GM19025 (cell line): Measurements from ENCODE around the gene PCDH9.

Experiments used
- ATAC-seq: cut with Tn5 transposase; IDR thresholded peaks from one replicate; pipeline ENCODE4 v1.9.1; 2021; ENCODE audit warnings: mild to moderate bottlenecking, low read depth, moderate library complexity; ENCODE audit not compliant: unreplicated experiment

PCDH9 gene

DNA sequence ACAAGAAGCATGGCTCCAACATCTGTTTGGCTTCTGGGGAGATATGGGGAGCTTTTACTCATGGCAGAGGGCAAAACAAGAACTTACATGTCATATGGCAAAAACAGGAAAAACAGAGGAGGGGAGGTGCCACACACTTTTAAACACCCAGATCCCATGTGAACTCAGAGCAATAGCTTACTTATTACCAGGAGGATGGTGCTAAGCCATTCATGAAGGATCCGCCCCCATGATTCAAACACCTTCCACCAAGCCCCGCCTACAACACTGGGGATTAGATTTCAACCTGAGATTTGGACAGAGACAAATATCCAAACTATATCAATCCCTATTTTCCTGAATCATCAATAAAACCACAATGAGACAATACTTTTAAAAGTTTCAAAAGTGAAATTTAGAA lies 712.1 kb downstream of the PCDH9 start:
- ATAC-seq: no peak

DNA sequence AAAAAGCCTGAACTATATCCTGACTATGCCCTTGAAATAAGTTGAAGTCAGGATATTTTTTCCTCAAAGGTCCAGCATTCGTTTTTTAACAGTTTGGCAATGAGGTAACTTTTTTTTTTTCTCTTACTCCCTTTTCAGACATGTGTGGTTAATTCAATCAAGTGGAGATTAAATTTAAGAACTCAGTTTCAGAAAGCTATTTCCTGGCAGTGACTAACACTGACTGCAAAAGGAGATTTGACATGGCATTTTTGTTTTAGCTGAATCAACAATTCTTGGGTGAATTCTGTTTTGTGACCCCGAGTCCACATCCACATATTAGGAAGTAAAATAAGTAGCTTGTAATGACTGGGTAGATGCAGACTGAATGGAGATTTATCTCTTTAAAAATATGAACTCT lies 716.4 kb downstream of the PCDH9 start:
- ATAC-seq: no peak

DNA sequence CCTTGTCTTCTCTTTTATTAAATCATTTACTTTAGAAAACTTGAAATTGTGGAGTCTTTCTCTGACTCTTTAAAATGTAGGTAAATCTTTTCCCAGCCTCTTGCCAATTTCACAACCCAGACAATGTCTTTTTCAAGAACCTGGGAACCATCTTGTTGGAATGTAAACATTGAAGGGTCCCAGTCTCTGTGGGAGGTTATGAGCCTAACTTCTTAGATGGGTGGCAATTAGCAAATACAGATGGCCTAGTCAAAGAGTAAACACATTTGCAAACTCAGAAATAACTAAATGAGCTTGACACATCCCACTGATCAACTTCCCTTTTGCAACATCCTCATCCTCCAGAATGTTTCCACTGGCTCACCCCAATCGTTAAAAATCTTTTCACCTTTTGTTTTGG lies 721.0 kb downstream of the PCDH9 start:
- ATAC-seq: no peak

DNA sequence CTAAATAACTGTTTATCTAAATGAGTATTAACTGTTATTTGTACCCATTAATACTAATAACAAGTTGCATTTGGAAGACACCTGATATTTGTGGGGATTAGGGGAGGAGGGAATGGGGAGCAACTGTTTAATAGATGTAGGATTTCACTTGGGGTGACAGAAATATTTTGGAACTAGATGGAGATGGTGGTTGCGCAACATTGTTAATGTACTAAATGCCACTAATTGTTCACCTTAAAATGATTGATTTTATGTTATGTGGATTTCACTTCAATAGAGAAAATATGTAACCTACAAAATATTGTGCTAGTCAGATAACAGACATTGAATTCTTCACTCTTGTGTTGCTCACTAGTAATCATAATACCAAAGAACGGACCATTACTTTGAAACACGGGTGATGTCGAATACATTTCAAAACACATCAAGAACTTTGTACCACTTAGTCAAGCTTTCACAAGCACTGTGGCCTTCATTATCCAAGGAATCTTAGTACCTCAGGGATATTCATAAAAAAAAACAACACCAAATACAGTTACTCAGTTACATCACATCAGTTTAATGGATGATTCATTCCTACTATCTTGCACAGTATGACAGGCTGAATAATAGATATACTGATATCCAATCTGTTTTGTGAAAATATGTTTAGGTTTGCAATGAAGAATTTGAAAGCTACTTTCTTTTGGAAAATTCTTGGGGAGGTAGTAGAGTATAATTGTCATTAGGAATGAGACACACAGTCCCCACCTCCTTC lies 721.8 kb downstream of the PCDH9 start:
- ATAC-seq: no peak

DNA sequence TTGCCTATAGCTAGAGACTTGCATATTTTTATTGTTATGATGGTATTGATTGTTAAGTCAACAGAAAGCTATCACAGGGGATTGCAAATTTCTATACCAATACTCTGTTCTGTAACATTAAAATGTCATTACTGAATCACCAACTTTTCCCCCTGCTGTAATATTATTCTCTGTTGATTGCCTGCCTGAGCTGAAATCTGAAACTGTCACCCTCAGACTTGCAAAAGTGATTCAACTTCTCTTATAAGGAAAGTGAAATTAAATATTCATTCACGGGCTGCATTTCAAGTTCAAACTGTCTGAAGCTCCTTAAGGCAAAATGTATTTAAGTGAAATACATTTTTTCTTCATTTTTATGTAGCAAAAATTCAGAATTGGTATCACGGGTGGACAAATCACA lies 723.2 kb downstream of the PCDH9 start:
- ATAC-seq: peak; percentile 59

DNA sequence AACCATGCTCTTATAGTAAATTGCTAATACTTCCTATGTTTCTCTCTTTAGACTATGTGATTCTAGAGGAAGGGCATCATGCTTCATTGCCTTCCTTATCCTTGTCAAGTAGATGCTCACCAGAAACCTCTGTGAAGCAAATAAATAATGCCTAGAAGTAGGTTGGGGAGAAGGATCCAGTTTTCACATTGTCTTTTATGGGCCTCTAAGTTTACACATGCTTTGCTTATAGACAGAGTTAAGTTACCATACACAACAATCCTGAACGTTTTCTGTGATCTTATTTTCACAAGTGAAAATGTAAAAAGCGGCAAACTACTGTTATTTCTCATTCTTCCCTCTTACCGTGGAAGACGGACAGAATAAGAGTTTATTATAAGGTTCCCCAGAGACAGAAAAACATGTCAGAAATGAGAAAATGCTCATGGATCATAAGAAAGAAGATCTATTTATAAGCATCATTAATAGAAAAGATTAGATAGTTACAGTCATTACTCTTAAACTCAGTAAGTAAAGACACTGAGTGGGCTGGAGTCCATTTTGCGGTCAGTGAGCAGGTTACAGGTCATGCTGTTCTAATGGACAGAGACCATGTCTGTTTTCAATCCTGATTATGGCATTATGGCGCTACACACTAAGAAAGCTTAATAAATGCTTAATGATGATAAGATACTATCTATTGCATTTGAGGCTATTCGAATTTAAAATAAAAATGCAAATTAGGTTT lies 723.9 kb downstream of the PCDH9 start:
- no peak for ATAC-seq

DNA sequence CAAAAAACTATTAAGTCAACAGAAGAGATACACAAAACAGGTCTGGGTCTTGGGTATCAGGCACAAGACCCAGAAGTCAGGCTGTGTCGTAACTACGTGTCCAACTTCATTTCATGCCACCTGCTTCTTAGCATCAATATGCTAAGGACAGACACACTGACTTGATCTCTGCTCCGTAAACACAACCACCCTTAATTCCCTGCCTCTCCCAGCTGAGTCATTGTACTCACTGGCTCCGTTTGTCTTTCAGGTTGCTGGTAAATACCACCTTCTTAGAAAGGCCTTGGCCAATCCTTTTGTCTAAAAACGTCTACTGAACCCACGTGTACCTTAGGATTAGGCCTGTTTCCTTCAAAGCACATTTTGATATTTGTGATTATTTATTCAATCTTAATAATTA lies 726.2 kb downstream of the PCDH9 start:
- ATAC-seq: no peak

DNA sequence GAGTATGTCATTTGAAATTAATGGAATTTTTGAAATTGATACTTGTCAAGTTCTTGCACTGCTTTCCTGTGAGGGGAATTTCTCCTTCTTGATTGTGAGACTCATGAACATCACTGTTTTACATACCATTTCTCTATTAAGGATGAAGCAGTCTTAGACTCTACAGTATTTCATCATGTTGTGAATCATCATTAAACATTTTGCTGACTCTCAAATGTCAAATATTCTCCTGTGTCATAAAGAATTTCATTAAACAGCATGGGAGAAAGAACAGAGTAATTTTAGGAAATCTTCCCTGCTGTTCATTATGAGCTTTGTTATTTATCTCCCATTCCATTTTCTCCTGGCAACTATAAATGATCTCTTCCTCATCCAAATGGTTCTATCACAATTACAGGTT lies 729.0 kb downstream of the PCDH9 start:
- no peak for ATAC-seq

DNA sequence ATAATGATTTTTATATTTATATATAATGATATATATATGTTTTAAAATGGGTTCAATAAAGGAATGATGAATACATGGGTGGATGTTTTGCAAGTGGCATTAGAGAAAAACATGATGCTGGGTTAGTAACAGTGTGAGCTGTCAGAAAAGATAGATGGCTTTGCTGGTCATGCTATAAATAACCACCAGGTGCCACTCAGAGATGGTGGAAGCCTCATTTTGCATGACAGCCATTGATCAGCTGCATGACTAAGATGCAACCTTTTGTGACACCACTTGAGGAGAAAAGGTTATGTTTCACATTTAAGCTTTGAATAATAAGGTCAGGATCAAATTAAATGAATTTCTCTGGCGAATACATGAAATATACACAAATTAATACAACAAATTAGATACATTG lies 737.7 kb downstream of the PCDH9 start:
- peak; percentile 68 for ATAC-seq

DNA sequence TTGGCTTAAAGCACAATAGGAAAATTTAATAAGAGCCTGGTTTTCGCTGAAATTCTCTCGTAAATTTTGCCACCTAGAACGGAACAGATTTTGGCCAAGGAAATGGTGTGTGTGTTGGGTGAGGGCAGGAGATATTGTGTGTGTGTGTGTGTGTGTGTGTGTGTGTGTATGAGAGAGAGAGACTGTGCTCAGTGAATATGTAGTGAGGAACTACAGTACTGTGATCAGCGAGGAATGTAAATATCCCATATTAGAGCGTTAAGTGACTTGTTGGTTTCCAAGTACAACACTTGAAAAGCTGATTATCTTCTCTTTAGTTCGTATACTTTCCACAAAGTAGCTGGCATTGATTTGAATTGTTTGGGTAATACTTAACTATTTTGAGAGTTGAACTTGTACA lies 738.9 kb downstream of the PCDH9 start:
- ATAC-seq: no peak

DNA sequence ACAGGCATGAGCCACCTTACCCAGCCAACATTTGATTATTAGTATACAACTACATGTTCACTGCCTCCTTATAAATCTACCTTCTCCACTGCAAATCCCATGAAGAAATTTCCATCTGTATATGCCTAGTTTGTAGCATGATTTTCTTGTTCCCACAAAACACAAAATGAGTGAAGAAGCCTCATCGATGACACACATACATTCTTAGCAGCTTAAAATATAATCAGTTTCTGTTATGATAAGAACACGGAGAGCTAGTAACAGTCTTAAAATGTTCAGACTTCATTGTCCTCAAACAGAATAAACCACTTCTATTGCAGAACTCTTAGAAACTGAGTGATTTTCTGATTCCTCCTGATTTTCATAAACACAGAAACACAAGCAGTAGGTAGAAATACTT lies 740.5 kb downstream of the PCDH9 start:
- ATAC-seq: no peak

DNA sequence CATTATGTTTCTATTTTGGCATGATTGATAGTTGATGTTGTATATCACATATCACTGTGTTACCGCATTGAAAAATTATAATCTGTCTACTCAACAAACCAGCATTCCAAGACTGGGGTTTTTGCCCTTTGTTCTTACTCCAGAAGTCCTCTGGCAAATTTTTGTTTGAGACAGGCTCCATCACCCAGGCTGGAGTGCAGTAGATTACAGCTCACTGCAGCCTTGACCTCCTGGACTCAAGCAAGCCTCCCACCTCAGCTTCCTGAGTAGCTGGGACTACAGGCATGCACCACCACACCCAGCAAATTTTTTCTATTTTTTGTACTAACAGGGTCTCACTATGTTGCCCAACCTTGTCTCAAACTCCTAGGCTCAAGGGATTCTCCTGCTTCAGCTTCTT lies 741.0 kb downstream of the PCDH9 start:
- no peak for ATAC-seq

DNA sequence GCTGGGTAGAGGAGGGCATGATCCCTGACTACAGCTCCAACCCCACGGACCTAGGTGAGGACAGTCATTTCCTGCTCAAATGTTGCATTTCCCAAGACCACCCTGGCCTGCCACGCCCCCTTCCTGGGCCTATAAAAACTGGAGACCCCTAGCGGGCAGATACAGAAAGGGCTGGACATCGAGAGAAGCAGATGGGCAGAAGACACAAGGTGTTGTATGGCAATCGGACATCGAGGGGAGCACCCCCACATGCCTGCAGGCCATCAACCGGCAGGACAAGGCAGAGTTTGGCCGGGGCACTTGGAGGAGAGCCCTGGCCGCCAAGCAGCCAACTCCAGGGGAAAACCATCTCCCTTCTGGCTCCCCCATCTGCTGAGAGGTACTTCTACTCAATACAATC lies 746.4 kb downstream of the PCDH9 start:
- no peak for ATAC-seq

DNA sequence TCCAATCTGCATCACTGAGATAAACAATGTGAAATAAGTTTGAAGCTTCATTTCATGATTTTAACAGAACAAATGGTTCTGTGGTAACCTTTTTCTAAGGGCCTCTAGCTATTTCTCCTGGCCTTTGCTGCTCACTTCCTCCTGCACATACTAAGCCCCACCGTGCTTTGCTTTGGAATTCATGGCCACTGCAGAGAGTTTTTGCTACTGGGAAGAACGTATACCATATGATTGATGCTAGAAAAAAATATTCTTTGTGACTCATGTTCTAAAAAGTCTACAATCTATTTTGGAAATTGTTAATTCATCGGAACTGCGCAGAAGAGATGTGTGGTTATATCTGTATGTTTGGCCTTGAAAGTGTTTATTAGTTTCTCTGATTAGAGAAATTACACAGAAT lies 747.3 kb downstream of the PCDH9 start:
- ATAC-seq: no peak

DNA sequence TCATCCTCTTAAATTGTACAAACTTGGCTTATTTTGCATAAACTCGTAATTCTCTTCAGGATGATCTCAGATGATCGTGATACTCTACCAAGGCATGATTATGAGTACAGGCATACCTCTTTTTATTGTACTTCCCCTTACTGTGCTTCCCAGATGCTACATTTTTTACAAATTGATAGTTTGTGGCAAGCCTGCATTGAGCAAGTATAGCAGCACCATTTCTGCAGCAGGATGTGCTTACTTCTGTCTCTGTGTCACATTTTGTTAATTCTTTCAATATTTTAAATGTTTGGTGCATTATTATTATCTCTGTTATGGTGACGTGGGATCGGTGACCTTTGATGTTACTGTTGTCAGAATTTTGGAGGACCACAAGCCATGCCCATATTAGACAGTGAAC lies 752.3 kb downstream of the PCDH9 start:
- no peak for ATAC-seq

DNA sequence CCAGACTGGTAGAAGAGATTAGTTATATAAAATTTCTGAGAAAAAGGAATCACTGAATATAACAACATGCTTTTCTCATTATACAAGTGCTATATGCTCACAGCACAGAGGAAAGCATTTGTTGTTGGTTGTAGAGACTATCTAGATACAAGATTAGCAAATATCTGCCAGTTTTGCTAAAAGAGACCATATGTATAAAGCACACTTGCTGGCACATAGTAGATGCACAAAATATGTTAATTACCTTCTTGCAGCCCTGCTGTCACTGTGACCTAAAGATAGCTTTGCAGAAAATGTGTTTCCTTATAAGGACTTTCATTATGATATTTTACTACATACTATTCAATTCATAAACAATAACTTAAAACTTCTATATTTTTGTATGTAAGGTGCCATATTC lies 755.1 kb downstream of the PCDH9 start:
- ATAC-seq: no peak

DNA sequence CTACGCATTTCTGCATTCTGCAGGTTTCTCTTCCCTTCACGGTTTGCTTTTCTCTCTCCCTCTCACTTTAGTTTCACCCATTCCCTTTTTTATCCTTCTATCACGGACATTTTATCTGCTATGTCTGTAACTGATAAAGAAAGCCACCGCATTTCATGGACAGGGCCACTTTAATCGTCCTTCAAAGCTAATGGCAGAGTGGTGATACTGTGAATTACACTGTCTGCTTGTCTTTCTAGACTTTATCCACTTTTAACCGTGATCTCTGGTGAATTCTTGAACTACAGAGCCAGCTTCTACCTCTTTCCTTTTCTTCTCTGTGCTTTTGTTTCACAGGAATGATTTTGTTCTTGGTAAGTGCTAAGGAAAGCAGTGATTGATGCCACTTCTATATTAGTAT lies 760.4 kb downstream of the PCDH9 start:
- no peak for ATAC-seq

DNA sequence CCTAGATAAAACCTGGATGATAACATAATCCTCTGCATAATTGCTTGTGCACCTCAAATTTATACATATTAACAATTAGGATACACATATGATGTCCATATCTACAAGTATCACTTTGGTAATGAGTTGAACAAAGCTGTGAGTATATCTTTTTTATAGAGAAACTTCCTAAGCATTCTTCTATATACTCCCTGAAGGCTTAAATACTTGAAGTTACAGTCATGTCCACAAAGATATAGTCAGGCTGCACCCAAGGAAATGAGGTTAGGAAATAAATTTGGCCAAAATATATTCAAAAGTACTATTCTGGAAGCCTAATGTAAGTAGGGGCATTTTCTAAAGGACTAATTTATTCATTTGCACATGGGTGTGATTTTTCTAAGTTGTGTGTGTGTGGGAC lies 761.5 kb downstream of the PCDH9 start:
- no peak for ATAC-seq

DNA sequence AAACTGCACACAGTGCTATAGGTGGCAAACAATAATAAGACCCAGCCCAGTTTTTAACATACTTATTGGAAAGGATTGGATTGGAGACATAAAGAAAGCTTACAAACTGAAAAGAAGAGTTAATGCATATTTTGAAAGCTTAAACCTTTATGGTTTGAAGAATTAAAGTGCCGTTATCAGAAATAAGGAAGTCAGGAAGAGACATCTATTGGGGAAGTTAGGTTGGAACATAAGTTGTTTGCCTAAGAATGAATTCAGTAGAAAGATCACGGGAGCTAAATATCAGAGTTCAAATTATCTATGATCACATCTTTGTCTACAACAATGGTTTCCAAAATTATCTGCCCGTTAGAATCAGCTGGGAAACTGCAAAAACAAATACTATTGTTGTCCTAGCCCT lies 767.9 kb downstream of the PCDH9 start:
- no peak for ATAC-seq

DNA sequence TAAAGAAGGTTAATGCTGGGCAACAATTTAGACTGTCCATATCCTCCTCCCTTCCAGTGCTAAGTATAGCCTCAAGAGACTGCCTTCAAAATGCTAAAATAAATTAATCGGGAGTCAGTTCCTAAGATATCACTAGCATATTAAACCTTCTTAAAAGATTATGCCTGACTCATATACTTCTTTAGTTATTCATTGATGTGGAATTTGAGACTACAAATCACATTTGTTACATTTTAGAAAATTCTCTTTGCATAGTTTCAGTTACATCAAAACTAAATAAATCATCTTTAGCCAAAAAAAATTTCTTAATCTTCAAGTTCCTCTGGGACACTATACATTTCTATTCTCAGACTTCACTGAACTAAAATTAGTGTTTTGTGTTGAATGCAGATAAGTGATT lies 769.1 kb downstream of the PCDH9 start:
- ATAC-seq: no peak

DNA sequence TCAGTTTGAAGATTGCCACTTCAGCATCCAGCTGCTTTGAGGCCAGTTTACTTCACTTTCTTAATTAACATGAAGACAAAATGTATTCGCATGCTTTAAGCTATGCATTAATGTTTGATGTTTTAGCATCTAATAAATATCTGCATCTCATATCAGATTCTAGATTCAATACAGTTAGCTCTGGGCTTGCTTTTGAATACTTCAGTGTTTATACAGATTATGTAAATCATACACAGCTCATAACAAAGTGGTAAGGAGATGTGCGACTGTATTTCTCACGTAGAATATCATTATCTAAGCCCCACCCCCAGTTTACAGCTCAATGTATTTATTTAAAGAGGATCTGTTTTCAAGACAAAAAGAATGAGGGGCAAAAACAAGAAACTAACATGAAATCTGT lies 770.5 kb downstream of the PCDH9 start:
- no peak for ATAC-seq

DNA sequence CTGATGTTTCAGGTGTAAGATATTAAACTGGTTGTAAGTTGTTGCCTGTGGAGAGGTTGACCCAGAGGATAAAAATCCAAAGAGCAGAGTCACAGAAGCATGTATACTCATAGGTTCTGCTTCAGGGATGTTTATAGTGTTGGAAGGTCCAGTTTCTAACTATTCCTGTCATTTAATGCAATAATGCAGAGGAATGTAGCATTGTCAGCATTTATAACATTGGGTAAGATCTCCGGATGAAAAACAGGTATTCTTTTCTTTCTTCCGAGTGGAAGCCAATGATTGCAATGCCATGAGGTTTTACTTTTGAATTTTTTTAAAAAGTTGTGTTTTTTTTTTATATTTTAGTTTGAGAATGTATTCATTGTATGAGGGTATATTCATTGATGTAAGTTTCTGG lies 771.0 kb downstream of the PCDH9 start:
- ATAC-seq: no peak
